Neutrophil (primary cell): Measurements from ENCODE around the gene DNAJA1.

Experiments used
- H3K27ac ChIP-seq: fragments of 200-600 bp; sonication (generic); 2 replicates; pipeline ENCODE4 v1.5.1; 2016; ENCODE audit warnings: mild to moderate bottlenecking, moderate library complexity
- H3K27me3 ChIP-seq: fragments of 200-600 bp; sonication (generic); 2 replicates; pipeline ENCODE4 v1.6.0; 2016; ENCODE audit warnings: mild to moderate bottlenecking
- H3K36me3 ChIP-seq: fragments of 200-600 bp; sonication (generic); 2 replicates; pipeline ENCODE4 v1.5.1; 2017
- H3K4me1 ChIP-seq, 2 experiments: fragments of 200-600 bp in 1 of 2; sonication (generic) in 1 of 2; 1 replicate in 1 of 2; 2 replicates in 1 of 2; pipeline versions ENCODE4 v1.5.1 to v1.6.1; 2013 to 2016; ENCODE audit warnings: low read depth in 1 of 2, low read length in 1 of 2, mild to moderate bottlenecking in 1 of 2, moderate library complexity in 1 of 2; ENCODE audit not compliant: control insufficient read depth in 1 of 2, insufficient read depth in 1 of 2
- H3K4me3 ChIP-seq, 2 experiments: fragments of 200-600 bp in 1 of 2; sonication (generic) in 1 of 2; 1 replicate in 1 of 2; 2 replicates in 1 of 2; pipeline ENCODE4 v1.5.1; 2013 to 2016; ENCODE audit warnings: low read depth in 1 of 2, low read length in 1 of 2, mild to moderate bottlenecking in 1 of 2, moderate library complexity in 1 of 2
- H3K9me3 ChIP-seq: fragments of 200-600 bp; sonication (generic); 2 replicates; pipeline ENCODE4 v1.5.1; 2016
- TF ChIP-seq, protein P1 (sequence below): fragments of 200-600 bp; sonication (generic); IDR thresholded peaks from 2 replicates; pipeline ENCODE4 v1.5.1; 2016; ENCODE audit warnings: antibody characterized with exemption

The DNAJA1 gene

DNA sequence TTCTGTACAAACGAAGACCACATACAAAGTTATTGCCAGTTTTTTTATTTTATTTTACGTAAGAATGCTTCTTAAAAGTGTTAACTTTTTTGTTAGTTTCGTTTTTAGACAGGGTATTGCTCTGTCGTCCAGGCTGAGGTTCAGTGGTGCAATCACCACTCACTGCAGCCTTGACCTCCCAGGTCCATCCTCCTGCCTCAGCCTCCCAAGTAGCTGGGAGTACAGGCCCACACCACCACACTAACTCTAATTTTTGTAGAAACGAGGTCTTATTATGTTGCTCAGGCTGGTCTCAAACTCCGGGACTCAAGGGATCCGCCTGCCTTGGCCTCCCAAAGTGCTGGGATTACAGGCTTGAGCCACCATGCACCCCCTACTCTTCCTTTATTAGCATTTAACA, 2.3 kb upstream of the DNAJA1 start:
- Histone ChIP-seq H3K9me3 (no peaks in the 10 kb centered on the region), H3K4me1 (peaks cover 24 to 27% of the 10 kb centered on the region in 2 experiments), H3K27me3 (no peaks in the 10 kb centered on the region), H3K27ac (no peak overlapping the region), H3K4me3 (no peak overlapping the region), H3K36me3 (peaks cover 14% of the 10 kb centered on the region)
- TF ChIP-seq, protein P1, sequence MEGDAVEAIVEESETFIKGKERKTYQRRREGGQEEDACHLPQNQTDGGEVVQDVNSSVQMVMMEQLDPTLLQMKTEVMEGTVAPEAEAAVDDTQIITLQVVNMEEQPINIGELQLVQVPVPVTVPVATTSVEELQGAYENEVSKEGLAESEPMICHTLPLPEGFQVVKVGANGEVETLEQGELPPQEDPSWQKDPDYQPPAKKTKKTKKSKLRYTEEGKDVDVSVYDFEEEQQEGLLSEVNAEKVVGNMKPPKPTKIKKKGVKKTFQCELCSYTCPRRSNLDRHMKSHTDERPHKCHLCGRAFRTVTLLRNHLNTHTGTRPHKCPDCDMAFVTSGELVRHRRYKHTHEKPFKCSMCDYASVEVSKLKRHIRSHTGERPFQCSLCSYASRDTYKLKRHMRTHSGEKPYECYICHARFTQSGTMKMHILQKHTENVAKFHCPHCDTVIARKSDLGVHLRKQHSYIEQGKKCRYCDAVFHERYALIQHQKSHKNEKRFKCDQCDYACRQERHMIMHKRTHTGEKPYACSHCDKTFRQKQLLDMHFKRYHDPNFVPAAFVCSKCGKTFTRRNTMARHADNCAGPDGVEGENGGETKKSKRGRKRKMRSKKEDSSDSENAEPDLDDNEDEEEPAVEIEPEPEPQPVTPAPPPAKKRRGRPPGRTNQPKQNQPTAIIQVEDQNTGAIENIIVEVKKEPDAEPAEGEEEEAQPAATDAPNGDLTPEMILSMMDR, result no peak

DNA sequence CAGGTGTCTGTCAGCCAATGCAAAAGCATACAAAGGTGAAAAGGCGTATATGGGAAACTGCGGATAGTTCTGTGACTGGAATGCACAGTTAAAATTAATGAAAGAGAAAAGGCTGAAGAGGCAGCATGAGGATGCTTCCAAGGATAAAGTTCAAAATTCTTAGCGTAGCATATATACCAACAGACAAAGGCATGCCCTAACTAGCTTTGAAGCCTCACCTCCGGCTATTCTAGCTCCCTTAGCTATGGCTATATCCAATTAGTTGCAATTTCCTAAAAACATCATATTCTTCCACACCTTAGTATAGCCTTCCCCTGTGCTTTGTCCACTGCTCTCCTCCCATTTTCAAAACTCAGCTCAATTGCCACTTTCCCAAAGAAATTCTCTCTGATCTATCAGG, 1.4 kb upstream of the DNAJA1 start:
- no peaks in the 10 kb centered on the region for H3K27me3 ChIP-seq
- H3K4me1 ChIP-seq, result peaks cover 32 to 33% of the 10 kb centered on the region in 2 experiments
- H3K4me3 ChIP-seq, result peak overlapping the region in 1 of 2 experiments; percentile 97
- H3K9me3 ChIP-seq, result no peaks in the 10 kb centered on the region
- H3K27ac ChIP-seq, result peak overlapping the region; percentile 98
- H3K36me3 ChIP-seq, result peaks cover 23% of the 10 kb centered on the region
- TF ChIP-seq, protein P1, result no peak

DNA sequence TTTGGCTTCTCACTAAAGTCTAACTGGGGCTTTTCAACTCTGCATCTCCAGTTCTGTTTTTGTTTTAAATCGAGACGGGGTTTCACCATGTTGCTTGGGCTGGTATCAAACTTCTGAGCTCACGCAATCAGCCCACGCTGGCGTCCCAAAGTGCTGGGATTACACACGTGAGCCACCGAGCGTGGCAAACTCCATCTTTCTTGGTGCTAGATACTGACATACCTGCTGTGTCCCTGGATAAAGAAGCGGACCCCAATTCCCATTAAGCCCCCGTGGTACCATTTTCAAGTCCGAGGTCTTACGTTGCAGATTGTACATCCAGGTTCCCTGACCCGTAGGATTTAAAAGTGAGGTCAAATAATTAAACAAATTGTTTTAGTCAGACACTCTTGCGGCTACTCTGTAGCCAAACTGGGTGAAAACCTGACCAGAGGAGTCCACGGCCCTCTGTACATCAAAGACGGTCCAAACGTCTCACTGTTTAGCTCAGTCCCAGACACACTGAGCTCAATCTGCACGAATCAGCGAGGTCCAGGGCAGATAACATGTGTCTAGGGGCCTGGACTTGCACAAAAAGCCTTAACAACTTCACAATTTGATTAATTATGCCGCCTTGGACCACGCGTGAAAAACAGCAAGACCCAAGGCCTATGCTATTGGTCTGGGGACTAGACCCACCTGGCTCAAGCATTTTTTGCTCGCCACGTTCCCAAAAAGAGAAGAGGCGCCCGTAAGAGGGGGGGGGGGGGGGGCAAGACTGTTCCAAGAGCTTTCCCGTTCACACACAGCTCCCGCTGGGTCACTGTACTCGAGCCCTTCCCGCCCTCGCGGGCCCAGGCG, 727 bp upstream of the DNAJA1 start:
- Histone ChIP-seq H3K4me1 (peaks cover 39 to 40% of the 10 kb centered on the region in 2 experiments), H3K27ac (peak overlapping the region; percentile 98), H3K4me3 (peak overlapping the region; percentile 97), H3K9me3 (no peaks in the 10 kb centered on the region), H3K36me3 (peaks cover 28% of the 10 kb centered on the region), H3K27me3 (no peaks in the 10 kb centered on the region)
- TF ChIP-seq, protein P1, result no peak

DNA sequence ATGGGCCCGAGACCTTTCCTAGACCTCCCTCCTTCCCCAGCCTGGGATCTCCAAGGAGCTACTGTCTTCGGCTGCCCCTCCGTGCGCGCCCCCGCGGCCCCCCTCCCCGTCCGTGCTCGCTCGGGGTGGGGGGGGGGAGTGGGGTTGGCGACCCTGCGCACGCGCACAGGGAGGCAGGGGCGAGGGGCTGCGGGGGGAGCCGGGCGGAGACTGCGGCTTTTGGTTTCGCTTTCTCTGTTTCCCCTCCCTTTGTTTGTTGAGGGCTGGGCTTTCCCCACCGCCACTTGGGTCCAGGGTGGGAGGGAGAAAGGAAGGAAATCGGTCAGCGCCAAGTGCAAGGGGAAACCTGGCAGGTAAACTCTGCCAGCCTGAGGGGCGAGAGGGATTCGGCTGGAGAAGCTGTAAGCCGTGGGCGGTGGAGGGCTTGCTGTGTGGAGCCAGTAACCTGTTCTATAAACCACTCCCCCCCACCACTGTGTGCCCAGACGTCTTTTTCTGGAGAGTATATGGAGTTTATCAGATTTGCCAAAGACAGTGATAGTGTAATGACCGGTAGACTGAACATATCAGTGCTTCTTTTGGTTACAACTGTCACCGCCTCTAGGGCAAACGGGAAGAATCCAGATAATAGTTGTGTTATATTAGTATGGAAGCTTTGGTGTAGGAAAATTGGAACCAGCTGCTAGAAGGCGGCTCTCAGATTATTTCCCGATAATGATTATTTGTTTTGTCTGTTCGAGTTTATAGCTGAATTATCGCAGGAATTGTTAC, 684 bp downstream of the DNAJA1 start:
- peak overlapping the region; percentile 98 for H3K27ac ChIP-seq
- TF ChIP-seq, protein P1, result no peak
- peaks cover 45% of the 10 kb centered on the region in 2 experiments for H3K4me1 ChIP-seq
- H3K9me3 ChIP-seq, result no peaks in the 10 kb centered on the region
- H3K36me3 ChIP-seq, result peaks cover 42% of the 10 kb centered on the region
- H3K27me3 ChIP-seq, result no peaks in the 10 kb centered on the region
- peak overlapping the region; percentile 97 for H3K4me3 ChIP-seq

DNA sequence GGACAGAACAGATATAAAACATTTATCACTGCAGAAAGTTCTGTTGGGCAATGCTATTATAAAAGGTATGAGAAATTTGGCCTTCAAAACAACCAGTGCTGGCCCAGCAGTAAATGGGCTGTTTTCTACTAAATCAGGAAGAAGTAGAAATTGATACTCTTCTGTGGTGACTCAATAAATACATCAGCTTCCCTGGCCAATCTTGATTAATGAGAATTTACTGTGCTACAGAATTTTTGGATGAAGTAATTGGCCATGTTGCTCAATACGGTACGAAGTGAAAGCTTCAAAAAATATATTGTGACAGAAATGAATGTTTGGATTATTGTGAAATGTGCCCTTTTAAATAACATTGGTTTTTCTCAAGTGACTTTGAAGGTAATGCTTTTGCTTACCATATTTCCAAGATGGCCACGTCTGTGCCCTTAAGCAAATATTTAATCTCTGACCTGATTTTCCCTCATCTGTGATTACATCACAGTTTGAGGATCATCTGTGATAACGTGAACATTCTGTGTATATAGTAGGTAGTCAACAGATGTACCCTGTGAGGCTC, 4.2 kb downstream of the DNAJA1 start:
- H3K36me3 ChIP-seq, result peaks cover 76% of the 10 kb centered on the region

More for the DNA sequence above, 4.2 kb downstream of the DNAJA1 start:
- H3K27me3 ChIP-seq, result no peaks in the 10 kb centered on the region
- TF ChIP-seq, protein P1, result no peak
- peaks cover 38 to 40% of the 10 kb centered on the region in 2 experiments for H3K4me1 ChIP-seq
- peak overlapping the region; percentile 56 for H3K27ac ChIP-seq
- no peak overlapping the region for H3K4me3 ChIP-seq
- no peaks in the 10 kb centered on the region for H3K9me3 ChIP-seq
